GM18907 (cell line): ENCODE measurements around the gene SAMD14.
A peak's percentile ranks its signal among the peaks of the same experiment; 100 is the strongest.

ENCODE experiments used
- ATAC-seq: cut with Tn5 transposase; IDR thresholded peaks from one replicate; pipeline ENCODE4 v1.9.1; 2021; ENCODE audit warnings: mild to moderate bottlenecking, moderate library complexity; ENCODE audit not compliant: unreplicated experiment

The SAMD14 gene

DNA sequence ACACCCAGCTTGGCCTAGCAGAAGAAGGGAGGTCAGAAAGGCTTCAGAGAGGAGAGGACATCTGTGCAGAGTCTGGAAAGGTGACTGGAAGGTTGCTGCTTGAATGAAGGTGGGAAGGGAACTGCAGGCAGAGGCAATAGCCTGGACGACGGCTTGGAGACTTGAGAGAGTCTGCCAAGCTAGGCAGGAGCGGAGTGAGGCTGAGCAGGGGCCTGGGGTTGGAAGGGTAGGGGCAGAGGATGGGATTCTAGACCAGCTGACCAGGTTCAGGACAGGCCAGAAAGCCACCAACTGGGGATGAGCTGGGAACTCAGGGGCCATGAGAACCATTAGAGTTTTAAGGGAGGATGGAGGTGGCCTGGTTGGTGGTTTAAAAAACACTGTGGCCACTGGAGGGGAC is 35.5 kb upstream of the SAMD14 start:
- no peak for ATAC-seq

DNA sequence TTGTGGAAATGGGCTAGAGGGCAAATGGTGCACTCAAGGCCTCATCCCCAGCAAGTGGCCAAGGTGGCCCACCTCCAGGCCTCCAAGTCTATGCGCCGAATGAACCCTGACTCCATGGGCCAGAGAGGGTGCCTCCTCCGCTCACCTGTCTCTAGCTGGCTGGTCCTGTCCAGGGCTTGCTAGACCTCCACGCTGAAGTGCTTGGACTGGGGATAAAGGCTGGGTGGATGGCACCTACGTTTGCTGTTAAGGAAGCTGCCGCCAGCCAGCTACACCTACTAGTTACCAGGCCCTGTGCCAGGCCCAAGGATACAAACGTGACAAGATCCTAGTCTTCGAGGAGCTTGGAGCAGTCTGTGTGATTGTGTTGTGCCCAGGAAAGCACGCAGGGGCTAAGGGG is 35.1 kb upstream of the SAMD14 start:
- ATAC-seq: no peak

DNA sequence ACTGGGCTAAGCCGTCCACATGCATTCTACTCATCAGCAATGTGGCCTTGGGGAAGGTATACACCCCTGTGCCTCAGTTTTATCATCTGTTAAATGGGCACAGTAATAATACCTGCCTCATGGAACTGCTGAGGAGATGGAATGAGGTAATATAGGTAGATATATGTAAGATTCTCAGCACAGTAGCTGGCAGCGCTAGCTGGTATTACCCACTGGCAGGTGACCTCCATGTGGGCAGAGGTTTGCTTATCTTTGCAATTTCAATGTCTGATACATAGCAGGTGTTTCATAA is 34.7 kb upstream of the SAMD14 start:
- no peak for ATAC-seq

DNA sequence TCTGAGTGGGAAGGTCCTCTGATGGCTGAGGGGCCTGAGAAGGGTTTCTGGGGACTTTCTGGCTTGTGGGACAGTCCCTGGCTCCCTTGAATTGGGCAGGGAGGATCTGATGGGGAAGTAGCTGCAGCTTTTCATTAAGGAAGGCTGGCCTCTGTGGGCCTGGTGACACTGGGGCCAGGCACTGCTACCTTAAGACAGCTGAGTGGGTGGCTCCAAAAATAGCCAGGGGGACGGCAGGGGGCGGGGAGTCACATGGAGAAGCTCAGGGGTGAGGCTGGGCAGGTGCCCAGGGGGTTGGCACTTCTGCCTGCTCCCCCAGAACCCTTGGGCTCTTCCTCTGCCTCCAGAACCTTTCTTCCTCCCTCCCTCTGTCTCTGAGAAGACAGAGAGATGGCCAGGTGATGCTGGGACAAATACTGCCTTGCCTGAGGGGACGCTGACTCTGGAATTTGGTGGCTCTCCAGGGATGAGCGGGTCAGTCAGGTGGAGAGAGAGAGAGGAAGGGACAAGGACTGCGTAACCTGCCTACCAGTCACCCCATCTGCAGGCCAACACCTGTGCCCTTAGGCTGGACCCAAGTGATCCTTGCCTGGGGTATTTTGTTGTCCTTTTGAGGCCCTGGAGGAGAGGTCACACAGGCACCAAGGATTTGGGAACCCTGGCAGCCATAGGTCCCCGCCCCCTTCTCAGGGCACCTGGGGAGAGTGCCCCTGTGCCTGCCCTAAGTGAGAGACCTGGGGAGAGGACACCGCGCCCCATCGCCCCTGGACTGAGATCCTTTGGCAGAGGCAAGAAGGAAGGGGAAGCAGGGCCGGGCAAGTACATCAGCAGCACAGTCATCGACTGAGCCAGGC is 34.1 kb upstream of the SAMD14 start:
- ATAC-seq: no peak

DNA sequence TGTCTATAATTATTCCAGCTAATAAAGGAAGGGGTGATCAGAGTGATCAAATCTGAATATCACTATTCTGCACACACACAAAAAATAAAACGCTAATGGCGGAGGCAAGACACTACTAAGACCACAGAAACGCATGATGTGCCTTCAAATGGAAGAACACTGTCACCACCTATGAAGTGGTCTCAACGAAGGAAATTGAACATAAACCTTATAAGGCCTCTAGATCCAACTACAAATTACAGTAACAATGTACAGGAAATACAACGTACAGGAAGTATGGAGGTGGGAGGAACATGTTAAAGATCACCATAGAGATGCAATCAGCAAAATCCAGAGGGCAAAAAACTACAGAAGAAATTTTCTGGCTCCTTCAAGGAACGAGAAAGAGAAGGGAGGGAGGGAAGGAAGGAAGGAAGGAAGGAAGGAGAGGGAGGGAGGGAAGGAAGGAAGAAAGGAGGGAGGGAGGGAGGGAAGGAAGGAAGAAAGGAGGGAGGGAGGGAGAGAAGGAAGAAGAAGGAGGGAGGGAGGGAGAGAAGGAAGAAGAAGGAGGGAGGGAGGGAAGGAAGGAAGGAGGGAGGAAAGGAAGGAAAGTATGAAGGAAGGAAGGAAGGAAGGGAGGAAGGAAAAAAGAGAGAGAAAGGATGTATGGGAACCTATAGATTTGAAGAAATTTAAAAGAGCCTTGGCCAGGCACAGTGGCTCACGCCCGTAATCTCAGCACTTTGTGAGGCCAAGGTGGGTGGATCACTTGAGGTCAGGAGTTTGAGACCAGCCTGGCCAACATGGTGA is 32.7 kb upstream of the SAMD14 start:
- ATAC-seq: no peak

DNA sequence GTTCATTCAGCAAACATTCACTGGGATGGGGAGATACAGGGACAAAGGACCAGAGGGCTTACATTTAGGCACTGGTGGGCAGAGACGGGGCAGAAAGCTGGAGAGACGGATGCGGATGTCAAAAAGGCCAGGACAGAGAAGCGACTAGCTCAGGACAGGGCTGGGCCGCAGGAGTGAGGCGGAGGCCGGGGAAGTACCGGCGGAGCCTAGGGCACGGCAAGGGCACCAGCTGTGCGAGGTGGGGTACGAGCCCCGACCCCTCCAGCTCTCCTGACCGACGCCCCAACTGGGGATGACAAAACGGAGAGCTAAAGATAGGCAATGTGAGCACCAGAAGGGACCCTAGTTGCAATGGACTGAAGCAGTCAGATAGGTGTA is 31.9 kb upstream of the SAMD14 start:
- no peak for ATAC-seq

DNA sequence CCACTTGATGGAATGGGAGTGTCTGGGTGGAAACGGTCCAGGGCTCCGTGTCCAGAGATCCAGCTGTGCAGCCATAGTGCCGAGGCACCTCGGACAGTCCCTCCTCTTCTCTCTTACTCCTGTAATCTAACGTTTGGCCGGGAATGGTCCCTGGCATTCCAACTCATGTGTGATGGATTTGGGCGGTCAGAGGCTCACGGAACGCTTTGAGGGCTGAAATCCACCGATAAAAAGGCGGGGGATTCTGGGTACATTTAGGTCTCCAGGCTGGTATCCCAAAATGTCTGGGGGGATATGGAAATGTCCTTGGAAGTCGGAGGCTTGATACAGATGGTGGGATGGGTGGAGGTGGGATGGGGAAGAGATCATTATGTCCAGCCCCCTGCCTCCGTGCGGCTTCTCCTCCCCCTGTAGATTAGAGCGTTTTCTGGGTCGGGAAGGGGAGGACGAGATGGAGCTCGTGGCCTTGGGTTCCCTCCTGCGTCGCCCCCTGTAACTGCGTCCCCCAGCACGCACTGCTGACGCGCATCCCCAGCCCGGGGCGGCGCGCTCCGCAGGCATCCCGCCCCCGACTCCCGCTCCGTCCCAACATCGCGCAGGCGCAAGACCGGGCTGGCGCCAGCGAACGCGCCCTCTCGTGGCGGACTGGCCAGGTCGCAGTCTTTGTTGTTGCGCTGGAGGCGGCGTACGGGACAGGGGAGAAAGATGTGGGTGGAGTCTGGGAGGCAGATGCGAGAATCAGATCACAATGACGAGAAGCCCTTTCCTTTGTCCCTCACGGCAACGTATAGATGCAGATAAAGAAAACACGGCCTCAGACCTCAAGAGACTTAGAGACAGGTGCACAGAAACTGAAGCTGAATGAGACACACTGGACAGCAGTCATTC is 31.3 kb upstream of the SAMD14 start:
- peak; percentile 81 for ATAC-seq

DNA sequence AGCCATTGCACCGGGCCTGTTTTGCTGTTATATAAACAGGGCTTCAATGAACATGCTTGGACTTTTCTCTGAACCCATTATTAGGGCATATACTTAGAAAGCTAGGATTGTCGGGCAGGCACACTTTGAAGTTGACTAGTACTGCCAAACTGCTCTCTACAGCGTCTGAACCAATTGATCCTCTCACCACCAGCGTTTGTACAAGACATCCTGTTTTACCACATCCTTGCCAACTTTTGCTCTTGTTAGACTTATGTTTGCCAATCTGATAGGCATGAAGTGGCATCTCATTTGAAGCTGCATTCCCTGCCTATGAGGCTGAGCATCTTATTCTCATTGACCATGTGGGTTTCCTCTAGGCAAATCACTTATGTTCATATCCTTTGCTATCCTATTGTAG is 27.9 kb upstream of the SAMD14 start:
- no peak for ATAC-seq

DNA sequence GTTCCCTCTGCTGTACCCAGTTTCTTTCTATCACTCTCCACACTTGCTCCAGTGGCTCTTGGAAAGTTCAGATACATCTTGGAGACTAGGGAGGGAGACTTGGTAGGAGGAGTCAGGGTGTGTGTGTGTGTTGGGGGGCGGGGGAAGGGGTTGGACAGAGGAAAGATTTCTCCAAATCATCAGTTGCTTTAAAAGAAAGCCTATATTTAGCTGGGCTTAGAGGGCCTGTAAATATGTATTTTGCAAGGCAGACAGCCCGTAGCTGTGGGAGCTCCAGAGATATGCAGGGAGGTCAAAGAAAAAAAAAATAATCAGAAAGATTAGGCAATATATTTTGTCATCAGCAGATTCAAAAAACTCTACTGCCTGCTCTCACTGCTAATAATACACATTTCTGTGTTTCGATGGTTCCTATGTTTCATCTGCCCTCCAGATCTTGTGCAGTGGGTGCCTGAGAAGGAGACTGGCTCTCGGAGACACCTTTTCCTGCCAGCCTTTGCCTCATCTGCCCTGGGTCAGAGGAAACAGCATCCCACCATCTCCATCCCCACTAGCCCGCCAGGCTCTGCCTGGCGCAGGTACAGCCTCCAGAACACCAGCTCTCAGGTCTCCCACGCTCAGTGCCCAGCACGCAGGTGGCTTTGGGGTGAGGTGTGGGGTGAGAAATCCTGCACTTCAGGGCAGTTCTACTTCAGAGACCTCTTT is 25.3 kb upstream of the SAMD14 start:
- ATAC-seq: no peak

DNA sequence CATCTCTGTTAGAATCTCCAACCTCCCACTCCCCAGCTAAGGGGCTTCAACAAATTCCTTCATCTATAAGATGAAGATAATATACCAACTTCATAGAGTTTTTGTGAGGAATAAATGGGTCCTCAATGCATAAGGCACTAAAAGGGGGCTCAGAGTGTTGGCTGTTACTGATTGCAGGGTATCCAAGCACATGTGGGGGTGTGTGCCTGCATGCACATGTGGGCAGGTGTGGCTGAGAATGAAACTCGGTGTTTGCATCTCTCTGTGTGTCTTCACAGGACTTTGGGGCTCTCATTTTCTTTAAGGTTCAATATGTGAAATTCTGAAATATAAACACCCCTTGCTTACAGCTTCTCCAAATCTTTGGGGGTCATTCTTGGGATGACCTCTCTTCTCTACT is 24.6 kb upstream of the SAMD14 start:
- peak; percentile 33 for ATAC-seq

DNA sequence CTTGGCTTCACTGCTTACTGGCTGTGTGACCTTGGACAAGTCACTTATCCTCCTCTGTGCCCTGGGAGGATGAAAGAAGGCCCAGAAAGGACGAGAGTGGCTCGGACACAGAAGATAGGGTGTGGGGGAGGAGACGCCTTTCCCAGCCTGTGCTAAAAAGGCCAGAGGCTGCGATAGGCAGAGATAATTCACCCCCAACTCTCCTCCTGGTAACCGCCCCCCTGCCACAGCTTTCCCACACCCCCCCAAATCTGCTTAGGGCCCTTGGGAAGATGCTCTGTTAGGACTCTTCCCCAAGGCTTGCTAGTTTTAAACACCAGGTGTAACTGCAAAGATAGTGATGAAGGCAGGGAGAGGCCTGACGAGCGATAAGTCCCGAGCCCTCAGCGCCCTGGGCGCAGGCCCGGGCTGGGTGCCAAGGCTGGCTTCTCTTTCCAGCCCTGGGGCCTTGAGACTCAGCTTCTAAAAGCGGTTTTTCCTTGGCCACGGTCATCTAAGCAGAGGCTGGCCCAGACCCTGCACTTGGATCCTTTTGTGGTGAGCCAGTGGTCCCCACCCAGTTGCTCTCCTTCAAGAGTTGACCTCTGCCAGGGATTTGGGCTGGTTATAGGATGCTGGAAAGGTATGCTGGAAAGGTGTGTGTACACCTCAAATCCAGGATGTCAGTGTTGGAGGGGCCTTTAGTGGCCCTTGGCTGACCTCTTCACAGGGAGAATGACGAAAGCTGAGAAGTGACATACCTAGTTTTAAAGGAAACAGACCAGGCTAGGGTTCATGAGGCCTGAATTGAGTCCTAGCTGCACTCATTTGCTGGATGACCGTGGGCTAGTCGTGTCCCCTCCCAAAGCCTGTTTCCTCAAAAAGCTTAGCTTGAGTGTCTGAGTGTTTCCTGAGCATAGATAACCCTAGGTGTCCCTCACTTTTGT is 24.0 kb upstream of the SAMD14 start:
- ATAC-seq: no peak

DNA sequence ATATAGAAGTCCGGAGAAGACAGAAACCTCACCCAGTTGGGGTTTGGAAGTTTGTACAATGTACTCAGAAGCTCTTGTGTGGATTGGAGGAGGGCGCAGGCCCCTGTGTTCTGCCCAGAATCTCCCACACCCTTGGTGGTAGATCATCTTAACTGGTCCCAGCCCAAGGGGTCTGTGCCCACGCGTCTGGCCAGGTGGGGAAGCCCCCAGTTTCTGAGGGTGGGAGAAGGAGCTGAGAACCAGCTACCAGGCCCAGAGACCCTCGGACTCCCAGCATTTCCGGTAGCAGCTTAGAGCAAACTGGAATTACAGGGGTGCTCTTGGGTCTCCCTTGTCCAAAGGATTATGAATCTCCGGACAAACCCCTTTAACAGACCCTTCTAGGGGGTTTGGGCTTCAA is 22.8 kb upstream of the SAMD14 start:
- ATAC-seq: no peak

DNA sequence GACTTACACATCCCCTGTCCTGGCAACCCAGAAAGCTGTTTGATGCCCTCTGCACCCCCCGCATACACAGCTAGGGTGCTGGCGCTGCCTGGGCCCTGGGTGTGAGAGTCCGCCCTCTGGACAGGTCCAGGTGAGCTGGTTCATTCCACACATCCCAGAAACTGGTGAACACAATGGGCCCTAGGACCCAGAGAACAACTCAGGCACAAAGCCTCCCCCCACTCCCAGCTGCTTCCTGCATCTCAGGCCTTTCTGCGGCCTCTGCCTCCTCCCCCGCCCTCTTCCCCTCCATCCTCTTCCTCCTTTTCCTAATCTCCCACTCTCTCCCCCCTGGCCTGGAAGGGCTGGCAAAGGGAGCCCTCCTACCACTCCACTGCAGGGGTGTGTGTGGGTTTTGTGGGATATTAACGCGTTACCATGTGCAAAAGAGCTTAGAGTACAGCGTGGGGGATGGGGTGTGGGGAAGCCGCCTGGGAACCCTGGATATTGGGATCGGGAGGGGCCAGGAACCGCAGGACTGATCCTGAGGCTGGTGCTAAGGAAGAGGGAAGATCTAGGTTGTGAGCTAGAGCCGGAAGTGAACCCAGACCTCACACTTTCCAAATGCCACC is 22.1 kb upstream of the SAMD14 start:
- no peak for ATAC-seq

DNA sequence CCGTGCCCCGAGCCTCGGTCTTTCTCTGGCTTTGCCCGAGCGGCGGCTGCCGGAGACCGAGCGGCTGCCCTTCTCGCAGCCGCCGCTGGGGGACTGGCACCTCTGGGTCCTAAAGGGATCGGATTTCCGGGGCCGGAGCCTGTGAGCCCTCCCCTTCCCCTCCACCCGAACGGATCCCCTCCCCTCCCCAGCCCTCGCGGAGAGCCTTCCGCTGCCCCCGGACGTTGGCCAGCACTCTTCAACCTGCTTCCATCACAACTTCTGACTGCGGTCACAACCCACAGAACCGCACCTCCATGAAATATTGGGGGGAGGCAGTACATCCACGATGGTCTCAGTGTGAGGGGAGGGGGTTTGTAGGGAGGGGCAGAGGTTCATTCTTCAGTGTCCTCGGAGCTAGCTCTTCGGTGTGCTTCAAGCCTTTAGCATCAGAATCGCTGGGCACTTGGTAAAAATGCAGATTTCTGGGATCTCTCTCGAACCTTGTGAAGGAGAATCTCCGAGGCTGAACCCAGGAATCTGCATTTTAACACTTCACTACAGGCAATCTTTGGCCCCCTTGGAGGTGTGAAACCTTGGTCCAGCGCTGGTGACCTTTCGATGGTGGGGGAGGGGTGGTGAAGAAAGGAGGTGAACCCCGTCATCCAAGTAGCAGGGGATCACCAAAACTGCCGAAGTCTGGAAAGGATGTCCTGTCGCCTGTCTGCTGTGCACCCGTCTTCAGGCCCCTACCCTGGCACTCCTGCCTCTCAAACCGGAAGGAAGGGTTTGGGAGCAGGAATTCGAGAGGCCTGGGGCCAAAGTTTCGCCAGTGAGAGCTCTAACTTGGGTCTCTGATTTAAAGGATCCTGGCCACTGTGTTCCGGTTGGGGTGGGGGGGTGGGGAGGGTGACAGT is 21.3 kb upstream of the SAMD14 start:
- ATAC-seq: peak; percentile 34

DNA sequence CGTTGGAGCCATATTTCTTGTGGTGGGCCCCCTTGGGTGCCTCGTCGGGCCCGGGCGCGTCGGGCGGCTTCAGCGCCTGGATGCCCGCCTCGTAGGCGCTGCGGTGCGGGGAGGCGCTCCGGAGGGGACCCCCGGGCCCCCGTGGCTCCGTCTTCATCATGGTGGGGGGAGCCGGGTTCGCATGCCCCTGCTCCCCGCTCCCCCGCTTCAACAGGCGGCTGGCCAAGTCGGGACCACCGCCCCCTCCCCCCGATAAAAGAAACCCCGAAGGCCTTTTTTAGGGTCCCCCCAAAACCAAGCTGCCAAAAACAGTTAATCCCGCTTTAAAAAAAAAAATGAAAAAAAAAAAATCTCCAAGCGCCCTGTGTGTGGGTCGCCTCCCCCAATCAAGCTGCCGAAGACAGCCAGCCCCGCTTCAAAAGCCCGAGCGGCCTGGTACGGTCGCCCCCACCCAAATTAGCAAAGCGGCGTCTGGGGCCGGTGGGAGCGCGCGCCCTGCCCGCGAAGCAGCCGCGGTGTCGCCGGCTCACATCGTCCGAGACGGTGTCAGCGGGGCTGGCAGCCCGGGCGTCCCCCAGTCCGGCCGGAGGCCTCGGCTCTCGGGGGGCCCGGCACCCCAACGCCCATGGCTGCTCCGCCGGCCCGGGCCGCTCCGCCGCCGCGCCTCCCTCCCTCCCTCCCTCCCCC is 20.5 kb upstream of the SAMD14 start, which contains the start of gene PPP1R9B:
Gene PPP1R9B (minus strand): TSS at position 324 of the 687 bp plus-strand sequence. CDS start 164 bp downstream, at position 160.
- ATAC-seq: no peak

DNA sequence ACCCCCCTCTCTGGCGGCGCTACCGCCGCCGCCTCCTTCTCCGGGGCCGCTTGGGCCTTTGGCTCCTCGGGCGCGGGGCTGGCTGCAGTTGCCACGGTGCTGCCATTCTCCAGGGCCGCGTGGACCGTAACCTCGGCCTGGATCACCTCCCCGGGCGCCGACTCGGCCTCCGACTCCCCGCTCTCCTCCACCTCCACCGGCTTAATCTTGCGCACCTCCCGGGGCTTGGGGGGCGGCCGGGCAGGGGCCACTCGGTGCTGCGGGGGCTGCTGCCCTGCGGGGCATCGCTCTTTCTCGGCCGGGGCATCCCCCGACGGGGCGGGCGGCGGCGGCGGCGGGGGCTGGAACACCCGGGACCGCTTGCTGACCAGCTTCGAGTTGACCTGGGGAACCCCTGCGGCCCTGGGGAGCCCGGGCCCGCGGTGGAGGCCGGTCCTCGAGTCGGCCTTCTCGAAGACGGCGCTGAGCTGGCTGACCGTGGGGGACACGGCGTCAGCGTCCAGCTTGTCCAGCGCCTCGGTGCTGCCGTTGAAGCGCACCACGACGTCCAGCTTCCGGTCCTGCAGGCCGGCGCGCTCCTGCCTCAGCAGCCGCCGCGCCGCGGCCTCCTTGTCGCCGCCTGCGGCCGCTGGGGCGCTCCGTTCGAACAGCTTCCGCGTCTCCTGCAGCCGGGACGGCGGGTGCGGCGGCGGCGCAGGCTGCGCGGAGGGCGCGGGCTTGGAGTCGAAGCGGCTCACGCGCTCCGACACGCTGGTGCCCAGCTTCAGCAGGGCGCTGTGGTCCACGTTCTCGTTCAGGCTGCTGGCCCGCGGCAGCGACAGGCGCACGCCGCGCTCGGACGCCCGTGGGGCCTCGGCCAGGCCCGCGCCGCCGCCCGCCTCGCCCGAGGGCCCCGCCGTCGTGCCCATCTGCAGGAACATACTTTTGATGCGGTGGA is 19.7 kb upstream of the SAMD14 start:
- ATAC-seq: no peak

DNA sequence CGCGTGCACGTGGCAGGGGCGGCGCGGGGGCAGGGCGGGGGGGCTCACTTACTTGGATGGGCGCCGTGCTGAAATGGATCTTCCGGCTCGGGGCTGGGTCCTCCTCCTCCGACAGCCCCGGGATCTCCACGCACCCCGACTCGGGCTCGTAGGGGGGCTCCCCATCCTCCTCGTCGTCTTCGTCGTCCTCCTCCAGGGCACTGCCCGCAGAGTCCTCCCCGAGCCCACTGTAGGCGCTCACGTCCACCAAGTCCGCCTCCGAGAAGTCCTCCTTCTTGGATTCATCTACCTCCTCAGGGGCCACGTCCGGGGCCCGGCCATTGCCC is 19.1 kb upstream of the SAMD14 start:
- ATAC-seq: no peak
